Smooth muscle cell (in vitro differentiated cells): Measurements from ENCODE around the gene TFEB. TPM values are rescaled to one million over a fixed set of nuclear protein-coding genes. Genes with fewer than 3 reads are reported as not detected.

Experiments
- DNase-seq: peaks from one replicate; lab custom pipeline; 2025; ENCODE audit not compliant: unreplicated experiment; lab: John Stamatoyannopoulos, UW
- H2AFZ ChIP-seq: fragments of 200-600 bp; sonication (generic); 2 replicates; pipeline ENCODE4 v1.6.0; 2016; ENCODE audit warnings: antibody characterized with exemption, low read depth, mild to moderate bottlenecking
- H3F3A ChIP-seq: fragments of 200-600 bp; sonication (generic); 2 replicates; pipeline ENCODE4 v1.6.0; 2017; ENCODE audit warnings: antibody characterized with exemption, low read depth
- H3K27ac ChIP-seq: fragments of 200-600 bp; sonication (generic); 2 replicates; pipeline ENCODE4 v1.5.1; 2016; ENCODE audit warnings: low read depth, mild to moderate bottlenecking
- H3K27me3 ChIP-seq: fragments of 200-600 bp; sonication (generic); 2 replicates; pipeline ENCODE4 v1.6.1; 2016; ENCODE audit warnings: low read depth, mild to moderate bottlenecking
- H3K36me3 ChIP-seq: fragments of 200-600 bp; sonication (generic); 2 replicates; pipeline ENCODE4 v1.5.1; 2016; ENCODE audit warnings: low read depth
- H3K4me1 ChIP-seq: fragments of 200-600 bp; sonication (generic); 2 replicates; pipeline ENCODE4 v1.5.1; 2016; ENCODE audit warnings: low read depth
- H3K4me2 ChIP-seq: fragments of 200-600 bp; sonication (generic); 2 replicates; pipeline ENCODE4 v1.6.0; 2016; ENCODE audit warnings: mild to moderate bottlenecking
- H3K4me3 ChIP-seq: fragments of 200-600 bp; sonication (generic); 2 replicates; pipeline ENCODE4 v1.5.1; 2016; ENCODE audit warnings: mild to moderate bottlenecking
- H3K79me2 ChIP-seq: fragments of 200-600 bp; sonication (generic); 2 replicates; pipeline ENCODE4 v1.6.0; 2016; ENCODE audit warnings: low read depth, mild to moderate bottlenecking
- H3K9ac ChIP-seq: fragments of 200-600 bp; sonication (generic); 2 replicates; pipeline ENCODE4 v1.6.0; 2016; ENCODE audit warnings: low read depth
- H3K9me3 ChIP-seq: fragments of 200-600 bp; sonication (generic); replicated peaks from 2 replicates; pipeline ENCODE4 v1.5.1; 2016; ENCODE audit warnings: low read depth
- H4K20me1 ChIP-seq: fragments of 200-600 bp; sonication (generic); 2 replicates; pipeline ENCODE4 v1.6.0; 2016; ENCODE audit warnings: low read depth
- WGBS: methylation state at CpG from one replicate; pipeline ENCODE4 v1.1.7; 2016; ENCODE audit warnings: low lambda C conversion rate; 5-methylcytosine and 5-hydroxymethylcytosine counted together
- polyA plus RNA-seq: library from polyadenylated mRNA; unstranded; fragments of >200 nt; fragmentation: Nextera tagmentation; extraction: Ambion mirVana; gene quantifications from 2 replicates; pipeline ENCODE4 v1.2.1, GENCODE V29; 2016
- total RNA-seq: library from RNA; depleted of rRNA; stranded (reverse); fragments of >200 nt; gene quantifications from 2 replicates; pipeline ENCODE4 v1.2.3, GENCODE V29; 2014
- TF ChIP-seq, protein P1 (sequence below): fragments of 200-600 bp; sonication (generic); IDR thresholded peaks from 2 replicates; pipeline ENCODE4 v1.5.1; 2017; ENCODE audit warnings: borderline replicate concordance, mild to moderate bottlenecking, antibody characterized with exemption; ENCODE audit not compliant: insufficient read depth, poor library complexity, severe bottlenecking

TFEB gene
- total and polyA plus RNA-seq, 2 experiments from 2014 or later = 15.3 to 15.7 TPM

DNA sequence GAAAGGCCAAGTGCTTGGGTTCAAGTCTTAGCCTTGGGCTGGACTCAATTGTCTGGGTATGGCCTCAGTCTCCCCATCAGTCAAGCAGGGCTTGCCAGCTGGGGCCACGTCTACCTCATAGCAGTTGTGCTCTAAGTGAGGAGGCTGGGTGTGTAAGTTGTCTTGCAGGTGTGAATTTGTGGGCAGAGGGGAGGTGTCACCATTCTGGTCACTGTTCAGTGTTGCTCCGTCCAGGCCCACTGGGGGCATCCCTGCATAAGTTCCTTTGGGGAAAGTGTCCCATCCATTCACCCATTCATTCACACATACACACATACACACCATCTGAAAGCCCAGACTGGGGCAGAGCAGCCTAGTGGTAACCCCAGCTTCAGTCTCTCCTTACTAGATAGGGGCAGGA, 36.3 kb downstream of the TFEB start:
- Histone ChIP-seq H3K36me3 (no peaks in the 10 kb centered on the region), H3K4me2 (peak overlapping the region; percentile 70), H3F3A (peaks cover 8% of the 10 kb centered on the region), H3K9ac (peak overlapping the region; percentile 48), H3K4me1 (peaks cover 9% of the 10 kb centered on the region), H4K20me1 (no peaks in the 10 kb centered on the region), H3K27me3 (no peaks in the 10 kb centered on the region), H3K27ac (peak overlapping the region; percentile 95), H2AFZ (no peak overlapping the region), H3K79me2 (no peaks in the 10 kb centered on the region), H3K9me3 (no peaks in the 10 kb centered on the region), H3K4me3 (no peak overlapping the region)
- TF ChIP-seq, protein P1, sequence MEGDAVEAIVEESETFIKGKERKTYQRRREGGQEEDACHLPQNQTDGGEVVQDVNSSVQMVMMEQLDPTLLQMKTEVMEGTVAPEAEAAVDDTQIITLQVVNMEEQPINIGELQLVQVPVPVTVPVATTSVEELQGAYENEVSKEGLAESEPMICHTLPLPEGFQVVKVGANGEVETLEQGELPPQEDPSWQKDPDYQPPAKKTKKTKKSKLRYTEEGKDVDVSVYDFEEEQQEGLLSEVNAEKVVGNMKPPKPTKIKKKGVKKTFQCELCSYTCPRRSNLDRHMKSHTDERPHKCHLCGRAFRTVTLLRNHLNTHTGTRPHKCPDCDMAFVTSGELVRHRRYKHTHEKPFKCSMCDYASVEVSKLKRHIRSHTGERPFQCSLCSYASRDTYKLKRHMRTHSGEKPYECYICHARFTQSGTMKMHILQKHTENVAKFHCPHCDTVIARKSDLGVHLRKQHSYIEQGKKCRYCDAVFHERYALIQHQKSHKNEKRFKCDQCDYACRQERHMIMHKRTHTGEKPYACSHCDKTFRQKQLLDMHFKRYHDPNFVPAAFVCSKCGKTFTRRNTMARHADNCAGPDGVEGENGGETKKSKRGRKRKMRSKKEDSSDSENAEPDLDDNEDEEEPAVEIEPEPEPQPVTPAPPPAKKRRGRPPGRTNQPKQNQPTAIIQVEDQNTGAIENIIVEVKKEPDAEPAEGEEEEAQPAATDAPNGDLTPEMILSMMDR = no peak
- no peak for DNase-seq
- WGBS = 90% methylated on average over 2 of the region's 2 CpGs

DNA sequence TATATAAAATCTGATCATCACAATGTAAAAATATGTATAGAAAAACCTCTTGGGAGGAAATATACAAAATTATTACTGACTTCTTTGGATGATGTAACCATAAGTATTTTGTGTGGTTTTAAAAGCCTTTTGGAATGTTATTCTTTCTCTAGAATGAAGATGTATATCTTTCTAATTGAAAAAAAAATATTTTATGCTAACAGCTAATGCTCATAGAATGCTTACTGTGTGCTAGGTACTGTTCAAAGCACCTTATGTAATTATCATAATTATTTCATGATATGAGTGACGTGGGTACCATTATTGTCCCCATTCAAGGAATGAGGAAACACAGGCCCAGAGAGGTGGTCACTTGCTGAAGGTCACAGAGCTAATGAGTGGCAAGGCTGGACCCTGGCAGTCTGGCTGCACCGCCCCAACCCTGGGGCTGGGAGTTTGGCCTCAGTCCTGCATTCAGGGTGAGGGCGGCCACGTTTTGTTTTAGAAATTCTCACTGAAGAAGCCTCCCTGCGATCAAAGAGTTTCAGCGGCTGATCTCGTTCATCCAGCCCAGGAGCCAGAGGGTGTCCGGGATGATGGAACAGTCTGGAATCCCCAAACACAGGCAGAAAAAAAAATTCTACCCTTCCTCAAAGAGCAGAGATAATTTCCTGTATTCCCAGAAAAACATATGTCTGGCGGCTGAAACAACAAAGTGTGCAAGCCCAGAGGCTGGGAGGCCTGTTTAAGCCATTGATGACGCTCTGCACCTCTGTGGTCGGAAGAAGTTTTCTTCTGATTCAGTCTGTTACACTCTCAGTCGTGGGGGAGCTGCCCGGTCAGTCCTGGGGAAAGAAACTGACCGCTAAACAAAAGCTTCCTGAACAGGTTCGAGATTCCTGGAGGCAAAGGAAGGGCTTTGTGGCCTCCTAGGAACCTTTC, 37.3 kb downstream of the TFEB start:
- no peak for DNase-seq
- Histone ChIP-seq H3K4me2 (peak overlapping the region; percentile 70), H3K9ac (peak overlapping the region; percentile 49), H3K36me3 (no peaks in the 10 kb centered on the region), H3K9me3 (no peaks in the 10 kb centered on the region), H4K20me1 (no peaks in the 10 kb centered on the region), H3K27me3 (no peaks in the 10 kb centered on the region), H3K27ac (peak overlapping the region; percentile 95), H3F3A (peaks cover 8% of the 10 kb centered on the region), H3K4me1 (peaks cover 9% of the 10 kb centered on the region), H2AFZ (no peak overlapping the region), H3K4me3 (no peak overlapping the region), H3K79me2 (no peaks in the 10 kb centered on the region)
- TF ChIP-seq, protein P1 = no peak
- 28% methylated on average over 15 of the region's 15 CpGs for WGBS

DNA sequence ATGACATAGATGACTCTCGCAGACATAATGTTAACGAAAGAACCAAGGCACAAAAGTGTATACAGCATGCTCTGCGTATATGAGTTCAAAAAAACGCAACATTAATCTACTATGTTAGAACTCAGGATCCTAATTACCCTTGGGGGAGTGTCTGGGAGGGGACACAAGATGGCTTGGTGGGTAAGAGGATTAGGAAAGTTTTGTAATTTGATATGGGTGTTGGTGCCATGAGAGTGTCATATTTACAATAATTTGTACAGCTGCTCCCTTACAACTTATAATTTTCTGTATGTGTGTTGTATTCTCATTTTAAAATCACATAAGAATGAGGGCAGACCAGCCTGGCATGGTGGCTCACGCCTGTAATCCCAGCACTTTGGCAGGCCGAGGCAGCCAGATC, 38.6 kb downstream of the TFEB start:
- Histone ChIP-seq H3K27me3 (no peaks in the 10 kb centered on the region), H3K36me3 (no peaks in the 10 kb centered on the region), H3K79me2 (no peaks in the 10 kb centered on the region), H3K9me3 (no peaks in the 10 kb centered on the region), H3K4me3 (no peak overlapping the region), H4K20me1 (no peaks in the 10 kb centered on the region), H2AFZ (no peak overlapping the region), H3F3A (peaks cover 8% of the 10 kb centered on the region), H3K4me2 (no peak overlapping the region), H3K4me1 (peaks cover 9% of the 10 kb centered on the region), H3K27ac (peak overlapping the region; percentile 95), H3K9ac (no peak overlapping the region)
- TF ChIP-seq, protein P1 = no peak
- no peak for DNase-seq
- WGBS = 93% methylated on average over 6 of the region's 6 CpGs
